Hematopoietic multipotent progenitor cell treated with erythropoietin and hydrocortisone succinate and interleukin-3 and kit ligand, for 17 days (in vitro differentiated cells): ENCODE measurements around the gene CRLF1.
"Not testable (repeated sequence)": the region's sequence is repeated elsewhere in the genome, so short reads cannot be mapped to it uniquely, and the experiment has no call there.

ENCODE experiments used
- DNase-seq: peaks from one replicate; pipeline ENCODE4 v3.0.0-alpha.2; 2015; ENCODE audit warnings: low spot score

CRLF1 gene

GRCh38 chr19:18608805-18609716 lies 2.5 kb upstream of the CRLF1 start:
- no peak for DNase-seq

GRCh38 chr19:18608102-18608804 lies 1.7 kb upstream of the CRLF1 start:
- DNase-seq: no peak

GRCh38 chr19:18607226-18608101 lies 865 bp upstream of the CRLF1 start:
- DNase-seq: no peak

GRCh38 chr19:18605546-18606280 lies 886 bp downstream of the CRLF1 start:
- no peak for DNase-seq

- no peak for DNase-seq
Observed at GRCh38 chr19:18605196-18605545, 1.4 kb downstream of the CRLF1 start.

- DNase-seq: no peak
Observed at GRCh38 chr19:18604820-18605159, 1.8 kb downstream of the CRLF1 start.

- DNase-seq: no peak
Observed at GRCh38 chr19:18603958-18604819, 2.4 kb downstream of the CRLF1 start.

- peak; percentile 35 for DNase-seq
Observed at GRCh38 chr19:18603255-18603957, 3.2 kb downstream of the CRLF1 start.

- no peak for DNase-seq
Observed at GRCh38 chr19:18601875-18602274, 4.7 kb downstream of the CRLF1 start.

- not testable (repeated sequence) for DNase-seq
Observed at GRCh38 chr19:18600692-18601397, 5.8 kb downstream of the CRLF1 start.

GRCh38 chr19:18599485-18599884 lies 7.1 kb downstream of the CRLF1 start:
- DNase-seq: no peak

GRCh38 chr19:18597809-18598660 lies 8.6 kb downstream of the CRLF1 start:
- no peak for DNase-seq

GRCh38 chr19:18596752-18597157 lies 9.8 kb downstream of the CRLF1 start:
- peak; percentile 41 for DNase-seq

- no peak for DNase-seq
Observed at GRCh38 chr19:18595475-18595874, 11.1 kb downstream of the CRLF1 start.

GRCh38 chr19:18594824-18595373 lies 11.7 kb downstream of the CRLF1 start:
- no peak for DNase-seq

- DNase-seq: peak; percentile 34
Observed at GRCh38 chr19:18594096-18594823, 12.3 kb downstream of the CRLF1 start.

- DNase-seq: no peak
Observed at GRCh38 chr19:18593367-18594095, 13.1 kb downstream of the CRLF1 start.
